ENCODE results near the gene RACGAP1. TPM values are rescaled to one million over a fixed set of nuclear protein-coding genes. Genes with fewer than 3 reads are reported as not detected.

The RACGAP1 gene
- total and polyA plus RNA-seq, 2 donors (not counting 1 experiment from before 2014, with no cell fraction given): 4.1 to 14.2 TPM

DNA sequence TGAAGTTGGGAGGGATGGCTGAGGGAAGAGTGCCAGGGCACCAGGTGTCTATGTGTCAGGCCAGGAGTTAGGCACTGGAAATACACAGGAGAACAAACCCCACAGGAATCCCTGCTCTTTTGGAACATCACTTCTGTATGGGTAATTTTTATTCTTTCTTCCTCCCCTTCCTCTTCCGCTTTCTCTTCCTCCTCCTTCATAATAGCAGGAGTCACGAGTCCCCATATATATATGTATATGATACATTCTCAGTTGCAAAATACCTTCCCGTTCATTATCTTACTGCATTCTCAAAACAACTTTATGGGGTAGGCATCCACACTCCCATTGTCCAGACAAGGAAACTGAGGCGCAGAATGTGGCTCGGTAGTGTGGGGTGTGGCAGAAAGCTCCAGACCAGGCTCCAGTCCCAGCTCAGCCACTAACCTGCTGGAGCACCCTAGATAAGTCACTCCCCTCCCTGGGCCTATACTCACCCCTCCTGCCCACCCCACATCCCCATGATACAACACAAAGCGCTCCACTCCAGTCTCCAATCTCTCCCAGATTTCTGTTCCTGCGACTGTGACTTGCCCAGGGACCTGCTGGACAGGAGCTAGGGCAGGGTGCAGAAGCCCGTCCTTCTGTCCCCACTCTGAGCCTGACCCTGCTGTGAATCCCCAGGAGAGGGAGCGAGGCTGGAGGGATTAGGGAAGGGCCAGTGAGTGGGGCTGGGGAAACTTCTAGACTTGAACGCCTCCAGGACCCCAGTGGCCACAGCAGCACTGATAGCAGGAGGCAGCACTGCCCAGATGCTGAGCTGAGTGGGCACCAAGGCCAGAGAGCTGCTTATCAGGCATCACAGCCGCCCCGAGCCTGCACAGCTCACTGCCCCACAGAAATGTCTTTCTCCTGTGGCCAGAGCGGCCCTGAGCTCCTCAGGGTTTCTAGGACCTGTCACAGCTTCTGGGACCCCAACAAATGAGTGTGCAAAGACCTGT, 76.1 kb downstream of the RACGAP1 start:
- Mint-ChIP-seq H3K27ac (no peak overlapping the region), H3K4me3 (no peak overlapping the region), H3K9me3 (ENCODE audit: insufficient read depth) (no peaks in the 10 kb centered on the region), H3K27me3 (peaks cover 16% of the 10 kb centered on the region), H3K4me1 (peaks cover 8% of the 10 kb centered on the region)
- TF ChIP-seq EZH2 (IDR thresholded peaks at IDR 0.05; ENCODE audit: borderline replicate concordance, insufficient read depth, low read depth, low read length, poor library complexity, severe bottlenecking): no peak
- TF ChIP-seq, protein P1, sequence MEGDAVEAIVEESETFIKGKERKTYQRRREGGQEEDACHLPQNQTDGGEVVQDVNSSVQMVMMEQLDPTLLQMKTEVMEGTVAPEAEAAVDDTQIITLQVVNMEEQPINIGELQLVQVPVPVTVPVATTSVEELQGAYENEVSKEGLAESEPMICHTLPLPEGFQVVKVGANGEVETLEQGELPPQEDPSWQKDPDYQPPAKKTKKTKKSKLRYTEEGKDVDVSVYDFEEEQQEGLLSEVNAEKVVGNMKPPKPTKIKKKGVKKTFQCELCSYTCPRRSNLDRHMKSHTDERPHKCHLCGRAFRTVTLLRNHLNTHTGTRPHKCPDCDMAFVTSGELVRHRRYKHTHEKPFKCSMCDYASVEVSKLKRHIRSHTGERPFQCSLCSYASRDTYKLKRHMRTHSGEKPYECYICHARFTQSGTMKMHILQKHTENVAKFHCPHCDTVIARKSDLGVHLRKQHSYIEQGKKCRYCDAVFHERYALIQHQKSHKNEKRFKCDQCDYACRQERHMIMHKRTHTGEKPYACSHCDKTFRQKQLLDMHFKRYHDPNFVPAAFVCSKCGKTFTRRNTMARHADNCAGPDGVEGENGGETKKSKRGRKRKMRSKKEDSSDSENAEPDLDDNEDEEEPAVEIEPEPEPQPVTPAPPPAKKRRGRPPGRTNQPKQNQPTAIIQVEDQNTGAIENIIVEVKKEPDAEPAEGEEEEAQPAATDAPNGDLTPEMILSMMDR (IDR thresholded peaks at IDR 0.05): no peak
- H3K36me3 ChIP-seq (replicated peaks in 1 of 2; ENCODE audit: control extremely low read depth in 1 of 2, control insufficient read depth in 1 of 2, extremely low read depth in 1 of 2, insufficient read depth in 2 of 2, low read length in 1 of 2): no peaks in the 10 kb centered on the region
- WGBS (ENCODE audit: insufficient coverage): 95% methylated on average over 7 of the region's 13 CpGs
- H3K9me3 ChIP-seq (ENCODE audit: control extremely low read depth in 1 of 3, control insufficient read depth in 2 of 3, insufficient read depth in 1 of 3, low read length in 2 of 3): no peaks in the 10 kb centered on the region
- H3K4me1 ChIP-seq (ENCODE audit: control insufficient read depth in 2 of 2, insufficient read depth in 2 of 2, low read length in 2 of 2): peaks cover 0 to 8% of the 10 kb centered on the region in 2 donors
- H4K20me1 ChIP-seq (ENCODE audit: control insufficient read depth, insufficient read depth, low read length, poor library complexity, severe bottlenecking): no peaks in the 10 kb centered on the region
- intact Hi-C loops (cut with micrococcal nuclease): no loop called here
- H3K79me2 ChIP-seq (ENCODE audit: control insufficient read depth, insufficient read depth, low read length): no peaks in the 10 kb centered on the region
- H3K27me3 ChIP-seq (replicated peaks in 1 of 4; ENCODE audit: control extremely low read depth in 1 of 4, control insufficient read depth in 3 of 4, insufficient read depth in 4 of 4, low read length in 3 of 4): peaks cover 0 to 28% (median 6%) of the 10 kb centered on the region in 4 experiments
- H3K27ac ChIP-seq (ENCODE audit: low read length in 2 of 2): no peak overlapping the region
- DNase-seq: no peak
- H3K4me3 ChIP-seq (ENCODE audit: control extremely low read depth in 1 of 5, extremely low read depth in 1 of 5, insufficient read depth in 1 of 5, low read depth in 2 of 5, low read length in 4 of 5): no peak overlapping the region
- ChIA-PET POLR2A (no interaction called here), CTCF (interaction anchor here (0.6 to 1.7 kb wide), 2 partner anchors 18 to 49 kb away, joined by 4 to 7 read pairs; no protein-coding TSS in a partner anchor)
- no peak overlapping the region for H3K4me2 ChIP-seq (replicated peaks; ENCODE audit: low read depth, low read length, poor library complexity, severe bottlenecking)
- no peak overlapping the region for H2AFZ ChIP-seq (ENCODE audit: insufficient read depth, low read depth, low read length, poor library complexity, severe bottlenecking)
- ATAC-seq (ENCODE audit: low read depth): no peak
- no peak overlapping the region for H3K9ac ChIP-seq (ENCODE audit: low read length)

Measured in B cell (primary cell).